GM23248 (cell line): Measurements from ENCODE around the gene ALOXE3.

Experiments
- EZH2 ChIP-seq: fragments of 200-600 bp; sonication (generic); IDR thresholded peaks from 2 replicates; pipeline ENCODE4 v1.6.1; 2018; ENCODE audit warnings: antibody characterized with exemption, mild to moderate bottlenecking; ENCODE audit not compliant: insufficient read depth, poor library complexity, severe bottlenecking
- EZH2phosphoT487 ChIP-seq: fragments of 200-600 bp; sonication (generic); IDR thresholded peaks from 2 replicates; pipeline ENCODE4 v1.6.1; 2018; ENCODE audit warnings: antibody characterized with exemption, moderate library complexity, mild to moderate bottlenecking, low read depth; ENCODE audit not compliant: insufficient read depth

GRCh38 chr17:8161289-8162232 lies 43.2 kb upstream of the ALOXE3 start:
- TF ChIP-seq EZH2, result no peak
- TF ChIP-seq EZH2phosphoT487, result no peak
